Ureter (tissue), 1 donor: ENCODE measurements around the gene TMEM52B. TPM values are rescaled to one million over a fixed set of nuclear protein-coding genes. Genes with fewer than 3 reads are reported as not detected.
"Not testable (repeated sequence)": the region's sequence is repeated elsewhere in the genome, so short reads cannot be mapped to it uniquely, and the experiment has no call there.

Source experiments
- DNase-seq: peaks from one replicate; pipeline ENCODE4 v3.0.0-alpha.2; 2020; ENCODE audit warnings: low spot score
- total RNA-seq: library from RNA; stranded (reverse); gene quantifications from one replicate; pipeline ENCODE4 v1.2.4, GENCODE V29; 2023
- donor health status: DM: yes; HTN: yes; CAD: no.

TMEM52B gene
- total RNA-seq, 1 donor from 2014 or later, result 0.18 TPM

GRCh38 chr12:10211940-10212738 lies 33.3 kb downstream of the TMEM52B start:
- peak; percentile 96 for DNase-seq

GRCh38 chr12:10212739-10213131 lies 33.9 kb downstream of the TMEM52B start, which contains the start of gene GABARAPL1:
GABARAPL1 (plus strand) TSS chr12:10212877; CDS start chr12:10213130, 253 bp downstream.
- peak; percentile 88 for DNase-seq

- peak; percentile 70 for DNase-seq
These were observed 34.6 kb downstream of the TMEM52B start for GRCh38 chr12:10213168-10214135.

DNA sequence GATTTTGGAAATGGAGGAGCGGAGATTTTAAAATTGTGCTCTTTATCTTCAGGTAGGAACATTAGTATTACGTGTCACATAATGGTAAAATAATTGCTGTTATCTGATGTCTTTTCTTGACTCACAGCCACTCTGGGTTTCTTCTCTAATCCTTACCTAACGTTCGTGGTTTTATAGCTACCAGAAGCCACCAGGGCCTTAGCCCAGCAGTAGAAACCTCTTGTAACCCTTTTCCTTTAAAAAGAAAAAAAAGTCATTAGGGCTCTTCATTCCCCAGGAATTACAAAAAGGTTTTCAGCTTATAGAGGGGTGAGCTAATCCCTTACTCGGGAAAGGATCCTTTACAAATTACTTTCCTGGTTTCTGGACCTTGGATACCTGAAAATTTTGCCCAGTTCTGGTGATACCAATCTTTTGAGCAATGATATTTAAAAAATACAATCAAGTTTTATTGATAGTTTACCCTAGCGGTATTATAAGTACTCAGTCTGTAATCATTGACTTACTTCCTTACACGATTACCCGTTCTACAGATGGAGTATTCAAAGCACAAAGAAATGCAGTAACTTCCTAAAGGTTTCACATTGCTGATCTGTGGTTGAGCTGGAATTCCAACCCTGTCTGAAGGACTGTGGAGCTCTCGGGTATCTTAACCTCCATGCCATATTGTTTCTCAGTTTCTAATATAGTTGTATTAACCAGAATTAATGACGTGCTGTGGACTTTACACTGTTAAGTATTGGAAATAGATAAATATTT lies 35.5 kb downstream of the TMEM52B start:
- DNase-seq, result no peak

DNA sequence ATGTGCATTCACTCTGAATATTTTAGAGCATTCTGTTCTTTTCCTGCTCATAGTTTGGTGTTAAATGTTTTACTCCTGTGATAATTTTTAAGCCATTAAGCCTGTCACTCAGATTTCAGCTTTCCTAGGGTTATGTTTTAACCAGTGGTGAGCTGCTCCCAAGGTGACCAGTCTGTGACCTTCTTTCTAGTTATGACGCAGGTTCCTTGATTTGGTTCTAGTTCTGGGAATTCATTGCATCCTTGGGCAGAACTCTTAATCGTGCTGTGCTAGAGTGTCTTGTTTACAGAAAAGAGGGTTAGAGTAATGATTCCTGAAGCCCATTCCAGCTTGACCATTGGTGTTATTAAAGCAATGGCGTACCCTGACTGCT lies 36.0 kb downstream of the TMEM52B start:
- no peak for DNase-seq

- DNase-seq, result no peak
These were observed 36.6 kb downstream of the TMEM52B start for GRCh38 chr12:10215436-10215835.

DNA sequence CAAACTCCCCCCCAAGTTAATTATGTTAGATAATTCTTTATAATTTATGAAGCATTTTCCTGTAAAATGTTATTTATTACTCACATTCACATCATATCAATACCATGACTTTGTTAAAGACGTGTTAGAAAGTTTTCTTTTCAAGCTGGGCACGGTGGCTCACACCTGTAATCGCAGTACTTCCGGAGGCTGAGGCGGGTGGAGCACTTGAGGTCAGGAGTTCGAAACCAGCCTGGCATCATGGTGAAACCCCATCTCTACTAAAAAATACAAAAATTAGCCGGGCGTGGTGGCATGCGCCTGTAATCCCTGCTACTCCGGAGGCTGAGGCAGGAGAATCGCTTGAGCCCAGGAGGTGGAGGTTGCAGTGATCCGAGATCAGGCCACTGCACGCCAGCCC lies 37.1 kb downstream of the TMEM52B start:
- not testable (repeated sequence) for DNase-seq

DNA sequence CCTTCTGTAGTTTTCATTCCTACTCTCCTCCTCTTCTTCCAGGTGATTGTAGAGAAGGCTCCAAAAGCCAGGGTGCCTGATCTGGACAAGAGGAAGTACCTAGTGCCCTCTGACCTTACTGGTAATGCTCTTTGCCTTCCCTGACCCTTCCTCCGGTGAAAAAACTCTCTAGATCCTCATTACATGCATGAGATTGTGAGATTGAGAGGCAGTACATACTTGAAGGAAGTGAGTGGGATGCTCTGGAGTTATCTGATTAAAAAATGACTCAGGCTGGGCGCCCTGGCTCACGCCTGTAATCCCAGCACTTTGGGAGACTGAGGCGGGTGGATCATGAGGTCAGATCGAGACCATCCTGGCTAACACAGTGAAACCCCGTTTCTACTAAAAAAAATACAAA lies 39.2 kb downstream of the TMEM52B start:
- no peak for DNase-seq

- DNase-seq, result peak; percentile 84
These were observed 41.7 kb downstream of the TMEM52B start for GRCh38 chr12:10220398-10221077.

DNA sequence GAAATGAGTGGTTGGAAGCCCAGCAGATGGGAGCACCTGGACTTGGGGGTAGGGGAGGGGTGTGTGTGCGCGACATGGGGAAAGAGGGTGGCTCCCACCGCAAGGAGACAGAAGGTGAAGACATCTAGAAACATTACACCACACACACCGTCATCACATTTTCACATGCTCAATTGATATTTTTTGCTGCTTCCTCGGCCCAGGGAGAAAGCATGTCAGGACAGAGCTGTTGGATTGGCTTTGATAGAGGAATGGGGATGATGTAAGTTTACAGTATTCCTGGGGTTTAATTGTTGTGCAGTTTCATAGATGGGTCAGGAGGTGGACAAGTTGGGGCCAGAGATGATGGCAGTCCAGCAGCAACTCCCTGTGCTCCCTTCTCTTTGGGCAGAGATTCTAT lies 43.0 kb downstream of the TMEM52B start:
- DNase-seq, result no peak

DNA sequence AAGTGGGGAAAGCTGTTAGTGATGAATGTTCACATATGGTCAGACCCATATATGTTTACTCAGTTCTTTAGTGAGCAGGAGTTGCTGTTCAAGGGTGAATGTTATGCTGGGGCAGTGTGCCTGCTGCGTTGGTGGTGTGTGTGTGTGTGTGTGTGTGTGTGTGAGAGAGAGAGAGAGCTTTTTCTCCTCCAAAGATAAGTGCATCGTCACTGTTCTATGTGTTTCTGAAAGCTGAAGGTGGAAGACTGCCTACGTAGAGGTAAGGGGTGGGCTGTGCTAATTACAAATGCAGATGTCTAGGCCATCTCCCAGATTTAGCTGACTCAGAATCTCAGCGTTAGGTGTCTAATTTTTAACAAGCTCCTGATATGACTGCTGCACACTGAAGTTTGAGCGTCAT lies 44.4 kb downstream of the TMEM52B start:
- no peak for DNase-seq

DNA sequence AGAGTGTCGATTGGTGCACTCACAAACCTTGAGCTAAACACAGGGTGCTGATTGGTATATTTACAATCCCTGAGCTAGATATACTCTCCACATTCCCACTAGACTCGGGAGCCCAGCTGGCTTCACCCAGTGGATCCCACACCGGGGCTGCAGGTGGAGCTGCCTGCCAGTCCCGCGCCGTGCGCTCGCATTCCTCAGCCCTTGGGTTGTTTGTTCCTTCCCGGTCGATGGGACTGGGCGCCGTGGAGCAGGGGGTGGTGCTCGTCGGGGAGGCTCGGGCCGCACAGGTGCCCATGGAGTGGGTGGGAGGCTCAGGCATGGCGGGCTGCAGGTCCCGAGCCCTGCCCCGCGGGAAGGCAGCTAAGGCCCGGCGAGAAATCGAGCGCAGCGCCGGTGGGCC lies 46.6 kb downstream of the TMEM52B start:
- not testable (repeated sequence) for DNase-seq

DNA sequence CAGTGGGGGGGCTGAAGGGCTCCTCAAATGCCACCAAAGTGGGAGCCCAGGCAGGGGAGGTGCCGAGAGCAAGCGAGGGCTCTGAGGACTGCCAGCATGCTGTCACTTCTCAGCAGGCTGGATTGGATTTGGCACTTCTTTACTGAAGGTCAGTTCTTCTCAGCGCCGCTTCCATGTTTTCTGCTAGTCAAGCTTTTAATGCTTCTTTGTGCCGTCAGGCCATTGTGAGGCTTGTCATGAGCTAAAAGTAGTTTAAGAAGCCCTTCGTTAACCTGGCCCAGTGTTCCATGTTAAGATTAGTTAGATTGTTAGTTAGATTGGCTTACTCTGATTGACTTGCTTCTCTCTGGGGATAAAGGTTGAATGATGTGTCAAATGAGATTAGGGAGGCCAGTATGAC lies 47.3 kb downstream of the TMEM52B start:
- DNase-seq, result no peak

GRCh38 chr12:10226731-10227130 lies 47.9 kb downstream of the TMEM52B start:
- no peak for DNase-seq

DNA sequence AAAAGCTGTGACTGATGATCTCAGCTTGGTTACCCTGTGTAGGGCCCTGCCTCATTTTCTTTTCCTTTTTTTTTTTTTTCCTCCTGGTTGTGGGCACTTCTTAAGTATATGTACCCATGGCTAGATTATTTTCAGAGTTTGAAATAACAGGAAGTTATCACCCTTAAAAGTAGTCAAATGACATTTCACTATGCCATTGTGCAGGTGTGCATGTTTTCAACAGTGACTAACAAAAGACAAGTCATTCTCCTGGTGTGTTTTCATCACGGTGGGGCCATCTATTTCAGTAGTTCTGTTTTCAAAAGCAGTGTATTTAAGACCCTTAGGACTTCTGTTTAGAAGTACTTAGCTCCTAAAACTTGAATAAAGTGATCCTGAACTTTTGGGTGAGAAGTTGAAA lies 48.8 kb downstream of the TMEM52B start:
- no peak for DNase-seq

- no peak for DNase-seq
These were observed 55.7 kb downstream of the TMEM52B start for GRCh38 chr12:10234562-10234961.

GRCh38 chr12:10235761-10236631 lies 57.2 kb downstream of the TMEM52B start:
- DNase-seq, result no peak

- DNase-seq, result no peak
These were observed 57.9 kb downstream of the TMEM52B start for GRCh38 chr12:10236720-10237119.

DNA sequence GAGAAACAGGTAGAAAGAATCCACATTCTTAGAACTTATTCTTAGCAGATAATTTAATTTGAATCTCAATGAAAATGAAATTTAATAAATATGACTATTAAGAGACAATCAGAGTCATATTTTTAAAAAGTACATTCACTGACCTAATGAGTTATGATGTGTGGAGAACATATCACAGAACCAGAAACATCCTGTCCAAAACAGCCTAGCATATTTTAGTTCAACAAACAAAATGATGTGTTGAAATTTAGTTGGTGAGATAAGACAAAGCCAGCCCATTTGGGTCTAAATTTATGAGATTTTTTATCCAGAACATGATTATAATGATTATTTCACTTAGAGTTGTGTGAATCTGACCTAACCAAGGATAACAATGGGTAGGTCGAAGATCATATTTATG lies 59.7 kb downstream of the TMEM52B start:
- no peak for DNase-seq

- DNase-seq, result no peak
These were observed 62.5 kb downstream of the TMEM52B start for GRCh38 chr12:10241290-10241689.
